Activated CD8-positive, alpha-beta T cell treated with anti-CD3 and anti-CD28 coated beads, Interleukin-2, amount 10 ng/mL, durations not matched to agents 7 days and 5 days (primary cell): Measurements from ENCODE around the gene TRIP10. TPM values are rescaled to one million over a fixed set of nuclear protein-coding genes. Genes with fewer than 3 reads are reported as not detected.
A peak's percentile ranks its signal among the peaks of the same experiment; 100 is the strongest.
"Not testable (repeated sequence)": the region's sequence is repeated elsewhere in the genome, so short reads cannot be mapped to it uniquely, and the experiment has no call there.

Experiments
- ATAC-seq: fragments of 150-1000 bp; cut with Tn5 transposase; one replicate; pipeline ENCODE4 v1.10.0; 2021; ENCODE audit warnings: moderate library complexity
- CTCF ChIA-PET: fragments of 350-600 bp; sonication (Branson Sonifier 250); formaldehyde crosslinking; loops from one replicate; lab custom pipeline; 2021; ENCODE audit warnings: antibody characterized with exemption; lab: Charles Lee
- POLR2A ChIA-PET: fragments of 350-600 bp; sonication (Branson Sonifier 250); formaldehyde crosslinking; loops from one replicate; lab custom pipeline; 2021; ENCODE audit warnings: antibody characterized with exemption; lab: Charles Lee
- DNase-seq: peaks from one replicate; pipeline ENCODE4 v3.0.0-alpha.2; 2020
- H3K27ac Mint-ChIP-seq: one replicate; pipeline ENCODE4 v1.8.0; 2021; ENCODE audit warnings: mild to moderate bottlenecking, mixed read lengths
- H3K27me3 Mint-ChIP-seq: one replicate; pipeline ENCODE4 v1.8.0; 2021; ENCODE audit warnings: low read depth, mixed read lengths
- H3K36me3 Mint-ChIP-seq: one replicate; pipeline ENCODE4 v1.8.0; 2021; ENCODE audit warnings: low read depth, mixed read lengths
- H3K4me1 Mint-ChIP-seq: one replicate; pipeline ENCODE4 v1.8.0; 2021; ENCODE audit warnings: low read depth, mixed read lengths
- H3K4me3 Mint-ChIP-seq: one replicate; pipeline ENCODE4 v1.8.0; 2021; ENCODE audit warnings: mild to moderate bottlenecking, mixed read lengths
- H3K9me3 Mint-ChIP-seq: one replicate; pipeline ENCODE4 v1.8.0; 2022; ENCODE audit warnings: mixed read lengths; ENCODE audit not compliant: insufficient read depth
- total RNA-seq, 2 experiments: library from RNA; stranded (reverse); gene quantifications; one replicate each; pipeline ENCODE4 v1.2.3, GENCODE V29; 2021

The TRIP10 gene
- total RNA-seq, 2 experiments from 2014 or later: 13.9 to 15.2 TPM

DNA sequence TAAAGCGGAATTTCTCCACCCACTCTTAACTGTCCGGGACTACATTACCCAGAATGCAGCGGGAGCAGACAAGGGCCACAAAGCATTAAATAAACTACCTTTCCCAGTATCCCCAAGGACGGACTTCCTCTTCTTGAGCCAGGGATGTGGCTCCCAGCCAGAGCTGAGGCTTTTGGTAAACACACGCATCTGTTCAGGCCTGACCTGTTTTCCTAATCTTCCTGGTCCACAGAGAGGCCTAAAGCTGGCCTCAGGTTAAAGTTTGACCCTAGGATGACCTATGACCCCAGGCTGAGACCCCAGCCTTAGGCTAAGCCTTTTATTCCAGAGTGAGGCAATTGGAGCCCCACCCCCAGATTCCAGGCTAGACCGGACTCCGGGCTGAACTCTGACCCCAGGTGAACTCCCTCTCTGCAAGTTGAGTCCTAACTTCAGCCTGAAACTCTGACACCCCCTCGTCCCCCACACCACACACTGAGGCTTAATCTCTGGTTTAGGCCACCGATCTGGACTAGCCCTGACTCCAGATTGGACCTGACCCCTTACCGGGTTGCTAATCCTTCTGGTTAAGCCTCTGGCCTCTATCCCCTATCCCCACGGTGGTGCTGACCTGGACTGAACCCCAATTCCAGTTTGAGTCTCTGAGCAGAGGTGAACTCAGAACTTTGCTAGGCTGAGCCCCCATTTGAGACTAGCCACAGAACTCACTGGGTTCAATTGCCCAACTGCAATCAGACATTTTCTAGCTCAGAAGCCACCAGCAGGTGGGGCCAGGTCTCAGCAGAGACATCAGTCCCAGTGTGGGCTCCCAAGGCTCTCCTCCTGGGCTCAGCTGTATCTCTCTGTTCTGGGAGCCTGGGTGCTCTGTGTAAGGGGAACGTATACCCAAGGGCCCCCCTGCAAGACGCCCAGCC, 1.4 kb upstream of the TRIP10 start:
- H3K27me3 Mint-ChIP-seq: no peaks in the 10 kb centered on the region
- H3K4me1 Mint-ChIP-seq: peaks cover 38% of the 10 kb centered on the region
- ATAC-seq (peak; percentile 20), DNase-seq (peak; percentile 90)
- peak overlapping the region; percentile 100 for H3K27ac Mint-ChIP-seq
- ChIA-PET POLR2A (interaction anchor here (0.6 to 3.6 kb wide), 9 partner anchors 29 to 534 kb away, joined by 3 to 20 read pairs (median 6); partner anchors contain the start of genes SH2D3A, TNFSF14 and VAV1), CTCF (interaction anchor here (0.6 to 4.0 kb wide), 36 partner anchors 9 to 331 kb away, joined by 3 to 130 read pairs (median 5); partner anchors contain the start of genes SH2D3A, TNFSF14, VAV1 and ZNF557)
- peaks cover 24% of the 10 kb centered on the region for H3K36me3 Mint-ChIP-seq
- H3K4me3 Mint-ChIP-seq: peak overlapping the region; percentile 98
- H3K9me3 Mint-ChIP-seq: no peaks in the 10 kb centered on the region

DNA sequence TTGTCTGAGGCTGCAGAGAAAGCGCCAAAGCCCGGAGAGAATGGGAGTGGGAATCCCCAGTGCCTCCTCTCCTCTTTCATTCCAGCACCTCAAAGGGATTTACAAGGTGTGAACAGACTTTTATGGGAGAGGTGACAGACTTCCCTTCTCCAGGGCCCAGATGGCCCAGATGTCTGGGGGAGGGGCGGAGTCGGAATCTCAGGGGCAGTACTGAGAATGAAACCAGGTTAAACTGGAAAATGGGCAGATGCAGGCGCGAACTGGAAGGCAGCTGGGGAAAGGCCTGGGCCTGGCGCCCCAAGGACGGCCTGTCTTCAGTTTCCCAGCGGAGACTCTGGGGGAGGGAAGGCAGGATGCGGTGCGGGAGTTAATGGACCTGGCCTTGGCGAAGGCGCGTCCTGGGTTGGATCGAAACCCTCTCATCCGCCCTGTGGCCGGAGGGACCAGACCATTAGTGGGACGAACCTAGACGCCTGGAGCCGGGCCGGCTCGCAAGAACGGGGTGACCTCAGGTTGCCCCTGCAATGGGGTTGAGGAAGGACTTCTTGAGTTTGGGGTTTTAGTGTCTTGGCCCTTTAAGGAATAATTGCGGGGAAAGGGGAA, 592 bp upstream of the TRIP10 start:
- peak; percentile 47 for DNase-seq

GRCh38 chr19:6739883-6740588, 556 bp downstream of the TRIP10 start:
- Mint-ChIP-seq H3K4me3 (peak overlapping the region; percentile 81), H3K9me3 (no peaks in the 10 kb centered on the region), H3K27me3 (no peaks in the 10 kb centered on the region), H3K36me3 (peaks cover 28% of the 10 kb centered on the region), H3K4me1 (peaks cover 36% of the 10 kb centered on the region), H3K27ac (peak overlapping the region; percentile 39)
- ChIA-PET POLR2A (no interaction called here), CTCF (no interaction called here)
- ATAC-seq: no peak
- DNase-seq: no peak

More for the DNA sequence above, 592 bp upstream of the TRIP10 start:
- H3K27ac Mint-ChIP-seq: peak overlapping the region; percentile 100
- POLR2A ChIA-PET: interaction anchor here (0.6 to 3.6 kb wide), 6 partner anchors 28 to 535 kb away, joined by 3 to 20 read pairs (median 6); partner anchors contain the start of genes SH2D3A and VAV1
- H3K4me3 Mint-ChIP-seq: peak overlapping the region; percentile 98
- H3K36me3 Mint-ChIP-seq: peaks cover 29% of the 10 kb centered on the region
- H3K4me1 Mint-ChIP-seq: peaks cover 38% of the 10 kb centered on the region
- H3K9me3 Mint-ChIP-seq: no peaks in the 10 kb centered on the region
- no peaks in the 10 kb centered on the region for H3K27me3 Mint-ChIP-seq
- no peak for ATAC-seq
- CTCF ChIA-PET: interaction anchor here (0.7 to 4.0 kb wide), 22 partner anchors 9 to 330 kb away, joined by 3 to 130 read pairs (median 6); partner anchors contain the start of genes SH2D3A, VAV1 and ZNF557

DNA sequence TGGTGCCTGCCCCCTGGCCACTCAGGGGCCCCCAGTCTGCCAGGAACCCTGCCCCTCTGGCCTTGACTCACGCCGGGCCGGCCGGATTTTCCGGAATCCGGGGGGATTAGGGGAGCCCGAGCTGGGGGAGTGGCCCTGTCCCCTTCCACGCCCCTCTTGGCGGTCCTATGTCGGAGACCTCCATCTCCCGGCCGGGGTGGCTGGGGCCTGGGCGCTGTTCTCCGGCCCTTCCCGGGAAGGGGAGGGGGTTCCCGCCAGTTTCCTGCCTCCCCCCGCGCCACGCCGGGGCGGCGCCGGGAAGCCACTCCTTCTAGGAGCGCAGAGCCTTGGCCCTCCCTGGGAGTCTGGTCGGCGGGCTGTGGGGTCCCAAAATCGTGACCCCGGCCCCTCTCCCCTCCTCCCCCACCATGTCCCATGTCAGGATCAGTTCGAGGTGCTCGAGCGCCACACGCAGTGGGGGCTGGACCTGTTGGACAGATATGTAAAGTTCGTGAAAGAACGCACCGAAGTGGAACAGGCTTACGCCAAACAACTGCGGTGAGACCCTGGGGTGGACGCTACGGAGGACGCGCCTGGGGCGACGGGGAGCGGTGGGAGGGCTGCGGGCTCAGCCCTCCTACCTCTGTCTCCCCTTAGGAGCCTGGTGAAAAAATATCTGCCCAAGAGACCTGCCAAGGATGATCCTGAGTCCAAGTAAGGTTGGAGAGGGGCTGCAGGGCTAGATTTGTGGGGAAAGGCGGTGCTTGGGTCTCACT, 1.3 kb downstream of the TRIP10 start:
- no peak for ATAC-seq
- ChIA-PET POLR2A (no interaction called here), CTCF (no interaction called here)
- no peak for DNase-seq
- H3K9me3 Mint-ChIP-seq: no peaks in the 10 kb centered on the region
- peak overlapping the region; percentile 81 for H3K4me3 Mint-ChIP-seq
- H3K36me3 Mint-ChIP-seq: peaks cover 25% of the 10 kb centered on the region
- H3K4me1 Mint-ChIP-seq: peaks cover 30% of the 10 kb centered on the region
- H3K27me3 Mint-ChIP-seq: no peaks in the 10 kb centered on the region
- no peak overlapping the region for H3K27ac Mint-ChIP-seq

GRCh38 chr19:6743066-6743465, 3.6 kb downstream of the TRIP10 start:
- no peaks in the 10 kb centered on the region for H3K9me3 Mint-ChIP-seq
- no peaks in the 10 kb centered on the region for H3K27me3 Mint-ChIP-seq
- ChIA-PET CTCF (interaction anchor here (1.0 kb wide), 1 partner anchor 88 kb away, joined by 3 read pairs; no protein-coding TSS in a partner anchor), POLR2A (interaction anchor here (0.6 kb wide), 1 partner anchor 18 kb away, joined by 3 read pairs; no protein-coding TSS in a partner anchor)
- peaks cover 19% of the 10 kb centered on the region for H3K4me1 Mint-ChIP-seq
- DNase-seq: no peak
- H3K4me3 Mint-ChIP-seq: no peak overlapping the region
- H3K27ac Mint-ChIP-seq: no peak overlapping the region
- peaks cover 27% of the 10 kb centered on the region for H3K36me3 Mint-ChIP-seq
- no peak for ATAC-seq

GRCh38 chr19:6743714-6744380, 4.4 kb downstream of the TRIP10 start:
- peaks cover 11% of the 10 kb centered on the region for H3K4me1 Mint-ChIP-seq
- H3K4me3 Mint-ChIP-seq: no peak overlapping the region
- DNase-seq: no peak

DNA sequence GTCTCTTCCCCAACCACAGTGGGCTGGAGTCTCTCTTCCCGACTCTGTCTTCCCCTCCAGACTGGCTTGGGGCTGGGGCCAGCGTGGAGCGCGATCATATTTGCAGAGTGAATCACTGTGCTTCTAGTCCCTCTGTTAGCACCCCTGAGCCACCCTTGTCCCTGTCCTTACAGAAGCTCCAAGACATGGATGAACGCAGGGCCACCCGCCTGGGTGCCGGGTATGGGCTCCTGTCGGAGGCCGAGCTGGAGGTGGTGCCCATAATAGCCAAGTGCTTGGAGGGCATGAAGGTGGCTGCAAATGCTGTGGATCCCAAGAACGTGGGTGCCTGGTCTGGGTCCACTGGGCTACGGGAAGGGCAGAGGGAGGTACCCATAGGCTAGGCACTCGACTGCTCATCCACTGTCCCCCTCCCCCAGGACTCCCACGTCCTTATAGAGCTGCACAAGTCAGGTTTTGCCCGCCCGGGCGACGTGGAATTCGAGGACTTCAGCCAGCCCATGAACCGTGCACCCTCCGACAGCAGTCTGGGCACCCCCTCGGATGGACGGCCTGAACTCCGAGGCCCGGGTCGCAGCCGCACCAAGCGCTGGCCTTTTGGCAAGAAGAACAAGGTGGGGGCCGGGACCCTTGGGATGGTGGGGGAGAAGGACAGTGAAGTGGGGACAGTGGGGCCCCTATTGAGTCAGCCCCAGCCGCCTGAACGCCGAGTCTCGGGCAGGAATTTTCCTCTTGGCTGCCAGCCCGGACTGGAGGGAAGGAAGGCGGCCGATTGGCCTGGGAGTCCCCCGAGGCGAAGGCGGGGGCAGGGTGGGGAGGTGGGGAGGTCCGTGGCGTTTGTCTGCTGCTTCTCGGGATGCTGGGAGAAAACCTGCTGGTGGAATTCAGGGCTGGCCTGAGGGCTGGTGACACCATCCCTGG, 5.2 kb downstream of the TRIP10 start:
- H3K36me3 Mint-ChIP-seq: peaks cover 35% of the 10 kb centered on the region
- ChIA-PET POLR2A (interaction anchor here (0.6 kb wide), 1 partner anchor 1122 kb away, joined by 3 read pairs; the partner anchor contains the start of gene SAFB2), CTCF (no interaction called here)
- no peaks in the 10 kb centered on the region for H3K9me3 Mint-ChIP-seq
- H3K27me3 Mint-ChIP-seq: no peaks in the 10 kb centered on the region
- DNase-seq: no peak
- peaks cover 6% of the 10 kb centered on the region for H3K4me1 Mint-ChIP-seq
- no peak overlapping the region for H3K27ac Mint-ChIP-seq
- H3K4me3 Mint-ChIP-seq: no peak overlapping the region
- ATAC-seq: no peak

More at GRCh38 chr19:6743714-6744380, 4.4 kb downstream of the TRIP10 start:
- H3K36me3 Mint-ChIP-seq: peaks cover 33% of the 10 kb centered on the region
- no peak for ATAC-seq
- ChIA-PET CTCF (interaction anchor here (0.6 to 1.0 kb wide), 2 partner anchors 89 to 119 kb away, joined by 3 to 4 read pairs; no protein-coding TSS in a partner anchor), POLR2A (no interaction called here)
- peak overlapping the region; percentile 14 for H3K27ac Mint-ChIP-seq
- no peaks in the 10 kb centered on the region for H3K27me3 Mint-ChIP-seq
- H3K9me3 Mint-ChIP-seq: no peaks in the 10 kb centered on the region

- Mint-ChIP-seq H3K27ac (no peak overlapping the region), H3K4me3 (no peak overlapping the region), H3K27me3 (no peaks in the 10 kb centered on the region), H3K36me3 (peaks cover 38% of the 10 kb centered on the region), H3K4me1 (peaks cover 3% of the 10 kb centered on the region), H3K9me3 (no peaks in the 10 kb centered on the region)
- POLR2A ChIA-PET: no interaction called here
- DNase-seq (no peak), ATAC-seq (no peak)
- CTCF ChIA-PET: interaction anchor here (1.0 kb wide), 1 partner anchor 118 kb away, joined by 4 read pairs; no protein-coding TSS in a partner anchor
Observed at GRCh38 chr19:6745965-6746364, 6.5 kb downstream of the TRIP10 start.

- H3K27me3 Mint-ChIP-seq, H3K4me3 Mint-ChIP-seq, H3K9me3 Mint-ChIP-seq, H3K4me1 Mint-ChIP-seq, POLR2A ChIA-PET, ATAC-seq, DNase-seq, H3K27ac Mint-ChIP-seq: not testable (repeated sequence)
- CTCF ChIA-PET: interaction anchor here (0.8 to 1.6 kb wide), 5 partner anchors 10 to 115 kb away, joined by 3 to 4 read pairs (median 3); partner anchors contain the start of gene GPR108
- H3K36me3 Mint-ChIP-seq: peaks cover 49% of the 10 kb centered on the region
Observed at GRCh38 chr19:6748543-6748942, 9.1 kb downstream of the TRIP10 start.
